HG02981 (cell line): ENCODE results near the gene TRMT44.

ENCODE experiments used
- ATAC-seq: cut with Tn5 transposase; IDR thresholded peaks from one replicate; pipeline ENCODE4 v1.9.1; 2021; ENCODE audit warnings: mild to moderate bottlenecking, moderate library complexity; ENCODE audit not compliant: unreplicated experiment

Gene TRMT44

DNA sequence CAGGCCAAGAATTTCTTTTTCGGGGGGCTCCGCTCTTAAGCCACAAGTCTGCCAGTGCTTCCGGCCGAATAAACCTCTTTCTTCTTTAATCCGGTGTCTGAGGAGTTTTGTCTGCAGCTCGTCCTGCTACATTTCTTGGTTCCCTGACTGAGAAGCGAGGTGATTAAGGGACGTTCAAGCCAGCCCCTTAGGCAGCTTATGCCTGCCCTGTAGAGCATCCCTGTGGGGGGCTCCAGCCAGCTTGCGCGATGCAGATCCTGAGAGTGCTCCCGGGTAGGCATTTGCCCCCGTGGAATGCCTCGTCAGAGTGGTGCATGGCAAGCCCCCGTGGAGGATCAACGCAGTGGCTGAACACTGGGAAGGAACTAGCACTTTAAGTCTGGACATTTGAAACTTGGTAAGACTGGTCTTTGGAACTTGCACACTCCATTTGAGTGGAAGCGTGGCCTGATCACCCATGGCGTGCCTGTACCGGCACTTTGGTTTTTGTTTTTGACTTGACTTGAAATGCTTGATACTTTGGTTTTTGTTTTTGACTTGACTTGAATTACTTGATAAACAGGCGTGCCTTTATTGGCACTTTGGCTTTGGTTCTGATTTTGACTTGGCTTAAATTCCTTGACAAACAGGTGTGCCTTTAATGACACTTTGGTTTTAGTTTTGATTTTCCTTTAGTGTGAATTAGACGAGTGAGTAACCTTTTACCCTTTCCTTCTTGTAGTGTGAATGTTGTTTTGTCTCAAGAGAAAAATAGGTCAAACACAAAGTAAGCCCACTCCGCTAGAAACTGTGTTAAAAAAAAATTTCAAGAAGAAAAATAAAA is 6.1 kb upstream of the TRMT44 start:
- no peak for ATAC-seq

DNA sequence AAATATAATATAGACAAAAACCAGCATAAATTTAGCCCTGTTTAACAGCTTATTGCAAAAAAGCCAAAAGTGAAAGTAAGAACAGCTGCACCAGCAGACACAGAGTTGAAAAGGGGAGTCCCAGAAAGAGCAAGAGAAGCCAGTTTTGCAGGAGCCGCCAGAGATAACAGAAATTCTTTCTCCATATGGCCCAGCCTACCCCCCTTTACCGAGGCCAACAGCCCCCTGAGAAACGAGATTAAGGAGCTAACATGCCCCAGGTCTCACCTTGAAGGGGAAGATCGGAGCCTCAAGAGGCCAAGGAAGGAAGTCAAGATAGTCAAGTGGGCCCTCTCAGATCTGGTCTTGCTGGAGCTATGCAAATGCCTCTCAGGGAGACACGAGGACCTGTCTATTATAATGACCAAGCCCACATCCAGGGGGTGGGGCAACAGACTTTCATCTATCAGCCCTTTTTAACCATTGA is 4.9 kb upstream of the TRMT44 start:
- ATAC-seq, result peak; percentile 50

DNA sequence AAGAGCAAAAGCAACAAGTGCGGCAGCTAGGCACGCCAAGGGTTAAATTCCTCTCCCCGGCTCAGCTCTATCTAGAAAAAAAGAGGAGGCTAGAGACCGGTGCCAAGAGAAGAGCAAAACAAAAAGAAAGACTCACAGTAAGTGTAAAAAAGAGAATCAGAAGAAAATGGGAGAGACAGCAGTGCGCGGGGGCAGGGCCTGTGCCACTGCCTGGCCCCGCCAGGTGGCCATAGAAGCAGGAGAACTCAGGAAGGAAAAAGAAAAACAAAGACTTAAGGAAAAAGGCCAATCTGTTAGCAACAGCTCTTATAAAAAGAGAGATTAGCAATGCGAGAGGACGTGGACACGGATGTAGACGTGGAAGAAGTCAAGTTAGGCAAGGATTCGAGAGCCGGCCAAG is 3.3 kb upstream of the TRMT44 start:
- no peak for ATAC-seq

GRCh38 chr4:8438743-8439142 is 1.8 kb upstream of the TRMT44 start:
- no peak for ATAC-seq

- no peak for ATAC-seq
Measured at GRCh38 chr4:8439168-8439567, 1.4 kb upstream of the TRMT44 start.

- peak; percentile 34 for ATAC-seq
Measured at GRCh38 chr4:8439914-8440491, 574 bp upstream of the TRMT44 start.

GRCh38 chr4:8441499-8442091 is 1.0 kb downstream of the TRMT44 start:
- ATAC-seq, result no peak

- ATAC-seq, result no peak
Measured at GRCh38 chr4:8442596-8443358, 2.2 kb downstream of the TRMT44 start.

DNA sequence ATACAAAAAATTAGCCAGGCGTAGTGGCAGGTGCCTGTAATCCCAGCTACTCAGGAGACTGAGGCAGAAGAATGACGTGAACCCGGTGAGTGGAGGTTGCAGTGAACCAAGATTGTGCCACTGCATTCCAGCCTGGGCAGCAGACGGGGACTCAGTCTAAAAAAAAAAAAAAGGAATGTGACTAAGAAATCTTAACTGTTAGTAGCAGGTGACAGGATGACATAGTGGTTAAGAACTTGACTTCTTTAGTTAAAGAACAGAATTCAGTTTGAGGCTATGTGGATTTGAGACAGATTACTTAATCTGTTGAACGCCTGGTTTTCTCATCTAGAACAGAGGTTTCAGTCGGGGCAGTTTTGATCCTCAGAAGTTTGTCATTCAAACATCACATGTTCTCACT is 3.2 kb downstream of the TRMT44 start:
- no peak for ATAC-seq

DNA sequence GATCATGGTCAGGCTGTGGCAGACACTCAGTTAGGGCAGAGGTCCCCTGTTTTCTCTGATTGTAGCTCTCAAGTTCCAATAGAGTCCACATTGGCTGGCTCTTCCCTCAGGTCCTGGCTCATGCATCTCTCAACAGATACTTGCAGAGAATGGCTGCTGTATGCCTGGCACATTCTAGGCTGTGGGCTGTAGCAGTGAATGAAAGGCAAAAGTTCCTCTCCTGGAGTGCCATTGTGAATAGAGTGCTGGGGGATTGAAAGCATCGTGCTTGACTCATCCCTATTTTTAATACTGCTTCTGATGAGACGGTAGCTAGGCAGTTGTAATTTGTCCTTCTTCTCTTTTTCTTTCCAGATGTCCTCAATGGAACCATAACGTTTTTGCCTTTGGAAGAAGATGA is 5.5 kb downstream of the TRMT44 start:
- ATAC-seq, result no peak

GRCh38 chr4:8451440-8452182 is 11.0 kb downstream of the TRMT44 start:
- no peak for ATAC-seq

- ATAC-seq, result no peak
Measured at GRCh38 chr4:8453957-8454356, 13.4 kb downstream of the TRMT44 start.

DNA sequence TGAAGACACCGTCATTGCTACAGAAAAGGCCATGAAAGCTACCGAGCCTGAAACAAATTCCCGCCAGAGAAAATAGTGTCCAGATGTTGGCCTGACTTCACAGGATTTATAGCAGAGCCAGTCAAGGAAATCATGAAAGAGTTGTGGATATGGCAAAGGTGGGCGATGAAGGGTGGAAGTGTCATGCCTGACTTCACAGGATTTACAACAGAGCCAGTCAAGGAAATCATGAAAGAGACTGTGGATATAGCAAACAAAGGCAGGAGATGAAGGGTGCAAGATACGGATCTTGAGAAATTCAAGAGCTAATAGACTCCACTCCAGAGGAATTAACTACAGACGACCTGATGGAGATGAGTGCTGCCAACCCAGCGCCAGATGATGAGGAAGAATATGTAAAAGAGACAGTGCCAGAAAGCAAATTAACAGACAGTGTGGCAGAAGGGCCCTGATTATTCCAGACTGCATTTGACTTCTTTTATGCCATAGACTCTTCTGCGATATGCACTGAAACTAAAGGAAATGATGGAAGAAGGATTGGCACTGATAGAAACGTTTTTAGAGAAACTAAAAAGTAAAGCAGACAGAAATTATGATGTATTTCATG is 17.2 kb downstream of the TRMT44 start:
- ATAC-seq, result no peak

- no peak for ATAC-seq
Measured at GRCh38 chr4:8459867-8460445, 19.4 kb downstream of the TRMT44 start.

- no peak for ATAC-seq
Measured at GRCh38 chr4:8461086-8461485, 20.5 kb downstream of the TRMT44 start.

DNA sequence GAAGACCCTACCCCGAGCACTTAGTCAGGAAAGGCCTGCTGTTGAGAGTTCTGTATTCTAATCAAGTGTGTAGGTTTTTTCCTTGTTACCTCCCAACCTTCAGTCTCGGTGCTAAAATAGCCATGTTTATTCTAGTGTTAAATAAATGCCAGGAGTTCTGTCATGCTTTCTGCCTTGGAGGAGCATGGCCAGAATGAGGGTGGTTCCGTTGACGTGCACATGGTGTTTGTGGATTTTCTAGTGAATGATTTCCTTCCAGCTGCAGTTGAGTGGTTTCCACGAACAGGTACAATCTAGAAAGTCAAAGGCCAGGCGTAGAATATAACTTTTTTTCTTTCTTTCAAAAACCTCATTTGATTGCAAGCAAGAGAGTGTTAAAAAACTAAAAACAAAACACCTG is 21.0 kb downstream of the TRMT44 start:
- no peak for ATAC-seq

DNA sequence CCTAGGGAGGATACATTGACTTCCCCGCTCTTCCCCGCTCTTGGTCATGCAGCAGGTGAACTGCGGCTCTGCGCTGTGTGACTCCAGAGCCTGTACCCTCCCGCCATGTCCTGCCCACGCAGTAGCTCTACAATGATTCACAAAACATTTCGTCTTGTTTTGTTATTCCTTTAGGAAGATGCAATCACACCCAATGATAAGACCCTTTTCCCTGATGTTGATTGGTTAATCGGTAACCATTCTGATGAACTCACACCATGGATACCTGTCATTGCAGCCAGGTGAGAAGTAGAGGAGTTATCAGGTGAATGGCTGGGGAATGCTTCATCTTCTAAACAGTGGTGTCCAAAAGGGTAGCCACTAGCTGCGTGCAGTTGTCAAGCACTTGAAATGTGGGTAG is 23.2 kb downstream of the TRMT44 start:
- no peak for ATAC-seq

- ATAC-seq, result no peak
Measured at GRCh38 chr4:8464381-8464780, 23.8 kb downstream of the TRMT44 start.

- no peak for ATAC-seq
Measured at GRCh38 chr4:8465615-8466611, 25.3 kb downstream of the TRMT44 start.
